GM18499 (cell line): Measurements from ENCODE around the gene TNFRSF4.
"Not testable (repeated sequence)": the region's sequence is repeated elsewhere in the genome, so short reads cannot be mapped to it uniquely, and the experiment has no call there.

ENCODE experiments used
- ATAC-seq: cut with Tn5 transposase; IDR thresholded peaks from one replicate; pipeline ENCODE4 v1.9.1; 2021; ENCODE audit warnings: moderate number of reproducible peaks; ENCODE audit not compliant: insufficient read depth, unreplicated experiment

Gene TNFRSF4

GRCh38 chr1:1204998-1205768 is 8.8 kb downstream of the TNFRSF4 start:
- no peak for ATAC-seq

- no peak for ATAC-seq
Measured at GRCh38 chr1:1204425-1204920, 9.5 kb downstream of the TNFRSF4 start.

GRCh38 chr1:1203561-1204424 is 10.2 kb downstream of the TNFRSF4 start:
- no peak for ATAC-seq

- no peak for ATAC-seq
Measured at GRCh38 chr1:1202831-1203560, 11.0 kb downstream of the TNFRSF4 start.

- no peak for ATAC-seq
Measured at GRCh38 chr1:1200876-1201810, 12.8 kb downstream of the TNFRSF4 start.

- no peak for ATAC-seq
Measured at GRCh38 chr1:1199961-1200875, 13.7 kb downstream of the TNFRSF4 start.

GRCh38 chr1:1199141-1199960 is 14.6 kb downstream of the TNFRSF4 start:
- no peak for ATAC-seq

- no peak for ATAC-seq
Measured at GRCh38 chr1:1198423-1199140, 15.4 kb downstream of the TNFRSF4 start.

- ATAC-seq = no peak
Measured at GRCh38 chr1:1197551-1198422, 16.2 kb downstream of the TNFRSF4 start.

GRCh38 chr1:1197188-1197500 is 16.8 kb downstream of the TNFRSF4 start:
- ATAC-seq = no peak

GRCh38 chr1:1196431-1197187 is 17.3 kb downstream of the TNFRSF4 start:
- no peak for ATAC-seq

GRCh38 chr1:1195726-1196125 is 18.2 kb downstream of the TNFRSF4 start:
- ATAC-seq = not testable (repeated sequence)

- no peak for ATAC-seq
Measured at GRCh38 chr1:1194723-1195122, 19.2 kb downstream of the TNFRSF4 start.

- ATAC-seq = no peak
Measured at GRCh38 chr1:1191734-1192133, 22.2 kb downstream of the TNFRSF4 start.

GRCh38 chr1:1189111-1189510 is 24.8 kb downstream of the TNFRSF4 start:
- no peak for ATAC-seq

GRCh38 chr1:1187938-1188337 is 26.0 kb downstream of the TNFRSF4 start:
- no peak for ATAC-seq
